Karpas-422 (cell line): ENCODE data around the gene CFAP126. TPM values are rescaled to one million over a fixed set of nuclear protein-coding genes. Genes with fewer than 3 reads are reported as not detected.
"Not testable (repeated sequence)": the region's sequence is repeated elsewhere in the genome, so short reads cannot be mapped to it uniquely, and the experiment has no call there.

Experiments
- DNase-seq: peaks from one replicate; pipeline ENCODE4 v3.0.0-alpha.2; 2015
- H2AFZ ChIP-seq: fragments of 200-600 bp; sonication (generic); 2 replicates; pipeline ENCODE4 v1.6.1; 2014; ENCODE audit warnings: antibody characterized with exemption, low read length, mixed read lengths
- H3K27ac ChIP-seq: fragments of 200-600 bp; sonication (generic); 2 replicates; pipeline ENCODE4 v1.5.1; 2014; ENCODE audit warnings: mild to moderate bottlenecking, low read length, moderate library complexity
- H3K27me3 ChIP-seq: fragments of 200-600 bp; sonication (generic); 2 replicates; pipeline ENCODE4 v1.6.1; 2014; ENCODE audit warnings: low read length, mixed read lengths
- H3K36me3 ChIP-seq: fragments of 200-600 bp; sonication (generic); 2 replicates; pipeline ENCODE4 v1.6.1; 2014; ENCODE audit warnings: low read length, mixed read lengths; ENCODE audit not compliant: insufficient read depth
- H3K4me1 ChIP-seq: fragments of 200-600 bp; sonication (generic); 2 replicates; pipeline ENCODE4 v1.6.1; 2014; ENCODE audit warnings: mild to moderate bottlenecking, low read length, mixed read lengths
- H3K4me2 ChIP-seq: fragments of 200-600 bp; sonication (generic); 2 replicates; pipeline ENCODE4 v1.6.1; 2014; ENCODE audit warnings: low read length, low read depth, mild to moderate bottlenecking; ENCODE audit not compliant: poor library complexity, severe bottlenecking
- H3K4me3 ChIP-seq: fragments of 200-600 bp; sonication (generic); 2 replicates; pipeline ENCODE4 v1.5.1; 2014; ENCODE audit warnings: mild to moderate bottlenecking, antibody characterized with exemption, low read length, mixed read lengths
- H3K79me2 ChIP-seq: fragments of 200-600 bp; sonication (generic); 2 replicates; pipeline ENCODE4 v1.6.1; 2014; ENCODE audit warnings: mild to moderate bottlenecking, low read length, mixed read lengths
- H3K9ac ChIP-seq: fragments of 200-600 bp; sonication (generic); 2 replicates; pipeline ENCODE4 v1.6.0; 2014; ENCODE audit warnings: low read length
- H3K9me2 ChIP-seq: fragments of 200-600 bp; sonication (generic), shearing (Covaris generic); replicated peaks from 2 replicates; pipeline ENCODE4 v1.6.0; 2014; ENCODE audit warnings: mild to moderate bottlenecking, low read length, moderate library complexity; ENCODE audit not compliant: insufficient read depth
- H3K9me3 ChIP-seq: fragments of 300-700, 200-600 bp; sonication (generic); 2 replicates; pipeline ENCODE4 v1.6.1; 2014; ENCODE audit warnings: low read length, mixed read lengths
- H4K20me1 ChIP-seq: fragments of 200-600 bp; sonication (generic); 2 replicates; pipeline ENCODE4 v1.6.1; 2014; ENCODE audit warnings: mild to moderate bottlenecking, antibody characterized with exemption, low read length, low read depth; ENCODE audit not compliant: insufficient read depth
- total RNA-seq: library from RNA; depleted of rRNA; stranded (reverse); fragments of >200 nt; shearing (Covaris generic); gene quantifications from 2 replicates; pipeline ENCODE4 v1.2.3, GENCODE V29; 2014; ENCODE audit warnings: low replicate concordance

The CFAP126 gene
- total RNA-seq, 1 experiment from 2014 or later: not detected

DNA sequence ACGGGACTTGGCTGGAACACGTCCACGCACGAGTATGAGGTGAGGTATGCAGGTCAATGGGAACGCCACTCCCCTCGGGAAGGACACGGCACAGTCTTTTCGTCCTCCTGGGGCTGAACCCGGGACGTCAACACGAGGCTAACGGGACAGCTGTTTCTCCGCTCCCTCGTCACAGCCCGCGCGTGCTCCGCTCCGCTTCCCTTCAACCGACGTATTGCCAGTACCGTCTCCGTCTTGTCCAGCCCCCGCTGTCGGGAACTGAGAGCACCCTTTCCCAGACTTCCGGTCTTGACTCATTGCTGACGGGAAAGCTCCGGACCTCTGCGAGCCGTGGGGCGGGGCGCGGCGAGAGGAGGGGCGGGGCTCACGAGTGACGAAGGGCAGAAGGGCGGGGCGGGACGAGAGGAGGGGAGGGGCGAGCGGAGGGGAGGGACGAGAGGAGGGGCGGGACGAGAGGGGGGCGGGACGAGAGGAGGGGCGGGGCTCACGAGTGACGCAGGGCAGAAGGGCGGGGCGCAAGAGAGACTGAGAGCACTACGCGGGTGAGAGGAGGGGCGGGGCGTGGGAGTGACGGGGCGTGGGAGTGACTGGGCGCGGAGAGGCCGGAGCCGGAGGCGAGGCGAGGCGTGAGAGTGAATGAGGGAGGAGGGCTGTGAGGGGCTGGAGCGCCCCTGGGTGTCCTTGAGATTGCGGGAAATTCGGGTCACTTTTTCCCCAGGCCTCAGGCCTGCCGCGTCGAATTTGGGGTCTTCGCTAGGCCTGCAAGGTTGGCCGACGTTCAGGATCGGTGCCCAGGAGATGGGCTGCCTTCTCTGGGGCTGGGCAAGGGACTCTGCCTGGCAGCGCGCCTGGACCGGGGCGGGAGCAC lies 22.2 kb upstream of the CFAP126 start:
- H3K27ac ChIP-seq: no peak overlapping the region
- peak overlapping the region; percentile 92 for H3K4me3 ChIP-seq
- no peaks in the 10 kb centered on the region for H4K20me1 ChIP-seq
- H2AFZ ChIP-seq: peak overlapping the region; percentile 96
- H3K27me3 ChIP-seq: no peaks in the 10 kb centered on the region
- H3K9me3 ChIP-seq: no peaks in the 10 kb centered on the region
- peak overlapping the region; percentile 90 for H3K9ac ChIP-seq
- H3K4me1 ChIP-seq: peaks cover 15% of the 10 kb centered on the region
- H3K36me3 ChIP-seq: no peaks in the 10 kb centered on the region
- peak overlapping the region; percentile 94 for H3K4me2 ChIP-seq
- DNase-seq: peak; percentile 96
- no peaks in the 10 kb centered on the region for H3K79me2 ChIP-seq
- H3K9me2 ChIP-seq: no peaks in the 10 kb centered on the region

DNA sequence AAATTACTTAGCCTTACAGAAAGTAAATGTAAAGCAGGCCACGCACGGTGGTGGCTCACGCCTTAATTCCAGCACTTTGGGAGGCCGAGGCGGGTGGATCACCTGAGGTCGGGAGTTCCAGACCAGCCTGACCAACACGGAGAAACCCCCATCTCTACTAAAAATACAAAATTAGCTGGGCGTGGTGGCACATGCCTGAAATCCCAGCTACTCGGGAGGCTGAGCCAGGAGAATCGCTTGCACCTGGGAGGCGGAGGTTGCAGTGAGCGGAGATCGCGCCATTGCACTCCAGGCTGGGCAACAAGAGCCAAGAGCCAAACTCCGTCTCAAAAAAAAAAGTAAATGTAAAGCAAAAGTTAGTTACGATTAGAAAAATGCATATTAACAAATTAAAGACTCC lies 21.5 kb upstream of the CFAP126 start:
- Histone ChIP-seq H2AFZ (peak overlapping the region; percentile 90), H3K4me1 (peaks cover 19% of the 10 kb centered on the region), H3K9ac (peak overlapping the region; percentile 76), H3K4me3 (peak overlapping the region; percentile 92), H3K4me2 (peak overlapping the region; percentile 94)
- DNase-seq, H3K27me3 ChIP-seq, H3K9me3 ChIP-seq, H4K20me1 ChIP-seq, H3K9me2 ChIP-seq, H3K79me2 ChIP-seq, H3K36me3 ChIP-seq, H3K27ac ChIP-seq: not testable (repeated sequence)

GRCh38 chr1:161388639-161389038 lies 21.0 kb upstream of the CFAP126 start:
- Histone ChIP-seq H3K9me2 (no peaks in the 10 kb centered on the region), H3K4me2 (no peak overlapping the region), H3K4me3 (no peak overlapping the region), H3K27ac (no peak overlapping the region), H3K79me2 (no peaks in the 10 kb centered on the region), H2AFZ (no peak overlapping the region), H3K9ac (no peak overlapping the region), H3K27me3 (no peaks in the 10 kb centered on the region), H4K20me1 (no peaks in the 10 kb centered on the region), H3K9me3 (no peaks in the 10 kb centered on the region), H3K4me1 (peaks cover 19% of the 10 kb centered on the region), H3K36me3 (no peaks in the 10 kb centered on the region)
- DNase-seq: no peak

DNA sequence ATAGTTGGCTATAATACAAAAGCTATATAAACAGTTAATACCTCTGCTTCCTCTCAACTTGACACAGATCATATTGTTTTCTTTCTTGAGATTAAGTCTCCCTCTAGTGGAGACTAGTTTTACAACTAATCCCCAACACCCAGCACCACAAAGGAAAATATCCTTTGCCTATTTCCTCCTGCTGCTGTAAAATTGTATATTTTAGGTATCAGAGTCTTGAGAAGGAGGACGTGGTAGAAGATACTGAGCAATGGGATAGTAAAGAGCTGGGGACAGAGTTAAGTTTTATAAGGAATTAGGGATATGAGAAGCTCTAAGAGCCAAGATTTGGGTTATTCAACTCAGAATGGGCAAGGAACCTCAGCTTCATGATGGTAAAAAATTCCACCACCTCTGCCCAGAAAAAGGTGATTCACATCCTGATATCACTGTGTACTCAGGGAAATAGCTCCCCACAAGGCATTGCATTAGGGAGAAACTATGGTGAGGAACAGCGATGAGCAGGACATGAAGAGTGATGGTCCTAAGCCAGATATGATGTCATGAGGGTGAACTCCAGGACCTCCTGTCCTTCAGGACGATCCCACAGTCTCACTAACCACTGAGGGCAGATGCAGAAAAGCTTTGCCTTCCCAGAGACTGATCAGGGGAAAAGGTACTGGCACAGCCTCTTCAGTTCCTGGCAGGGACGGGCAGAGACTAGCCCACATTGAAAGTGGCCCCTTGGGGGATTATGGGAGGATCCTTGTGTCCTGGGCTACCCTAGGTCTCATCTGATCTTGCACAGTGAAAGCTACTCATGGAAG lies 14.7 kb upstream of the CFAP126 start:
- Histone ChIP-seq H3K4me2 (no peak overlapping the region), H3K4me3 (no peak overlapping the region), H4K20me1 (no peaks in the 10 kb centered on the region), H3K9me2 (no peaks in the 10 kb centered on the region), H3K9ac (no peak overlapping the region), H3K36me3 (no peaks in the 10 kb centered on the region), H3K27me3 (no peaks in the 10 kb centered on the region), H3K9me3 (no peaks in the 10 kb centered on the region), H3K79me2 (no peaks in the 10 kb centered on the region), H2AFZ (no peak overlapping the region), H3K27ac (no peak overlapping the region), H3K4me1 (peaks cover 4% of the 10 kb centered on the region; the same call in 1 of the 2 replicates)
- DNase-seq: peak; percentile 83

DNA sequence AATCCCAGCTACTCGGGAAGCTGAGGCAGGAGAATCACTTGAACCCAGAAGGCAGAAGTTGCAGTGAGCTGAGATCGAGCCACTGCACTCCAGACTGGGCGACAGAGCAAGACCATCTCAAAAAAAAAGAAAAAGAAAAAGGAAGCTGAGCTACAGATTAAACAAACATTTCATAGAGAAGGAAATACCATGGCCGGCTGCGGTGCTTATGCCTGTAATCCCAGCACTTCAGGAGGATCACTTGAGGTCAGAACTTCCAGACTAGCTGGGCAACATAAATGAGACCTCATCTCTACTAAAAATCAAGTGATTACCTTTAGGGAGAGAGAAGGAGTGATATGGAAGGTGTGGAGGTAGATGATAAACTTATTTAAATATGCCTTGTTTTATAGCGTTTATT lies 14.0 kb upstream of the CFAP126 start:
- no peak for DNase-seq
- no peaks in the 10 kb centered on the region for H4K20me1 ChIP-seq
- no peaks in the 10 kb centered on the region for H3K9me3 ChIP-seq
- H3K9ac ChIP-seq: no peak overlapping the region
- no peak overlapping the region for H3K4me2 ChIP-seq
- H3K79me2 ChIP-seq: no peaks in the 10 kb centered on the region
- no peaks in the 10 kb centered on the region for H3K27me3 ChIP-seq
- H3K27ac ChIP-seq: no peak overlapping the region
- H3K9me2 ChIP-seq: no peaks in the 10 kb centered on the region
- H3K36me3 ChIP-seq: no peaks in the 10 kb centered on the region
- peaks cover 4% of the 10 kb centered on the region; the same call in 1 of the 2 replicates for H3K4me1 ChIP-seq
- H3K4me3 ChIP-seq: no peak overlapping the region
- H2AFZ ChIP-seq: no peak overlapping the region

DNA sequence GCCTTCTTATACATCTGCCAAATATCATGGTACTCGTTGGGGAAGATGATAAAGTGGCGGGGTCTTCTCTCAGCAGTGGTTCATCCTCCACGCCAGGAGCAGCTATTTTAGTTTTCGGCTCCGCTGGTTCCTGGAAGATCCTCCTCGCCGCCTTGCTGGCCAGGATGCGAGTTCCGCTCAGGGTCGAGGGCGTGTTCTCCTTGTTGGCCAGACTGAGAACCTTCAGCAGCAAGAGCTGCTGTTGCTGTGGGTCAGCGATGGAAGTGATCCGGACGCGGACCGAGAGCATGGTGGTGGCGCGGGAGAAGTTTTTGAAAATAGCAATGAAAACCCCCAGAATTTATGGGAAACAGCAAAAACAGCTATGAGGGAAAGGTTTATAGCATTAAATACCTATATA lies 11.4 kb upstream of the CFAP126 start:
- H3K27ac ChIP-seq: no peak overlapping the region
- no peak overlapping the region for H2AFZ ChIP-seq
- no peaks in the 10 kb centered on the region for H4K20me1 ChIP-seq
- no peaks in the 10 kb centered on the region for H3K9me2 ChIP-seq
- no peak for DNase-seq
- H3K4me2 ChIP-seq: no peak overlapping the region
- no peaks in the 10 kb centered on the region for H3K36me3 ChIP-seq
- no peaks in the 10 kb centered on the region for H3K9me3 ChIP-seq
- H3K4me3 ChIP-seq: no peak overlapping the region
- H3K27me3 ChIP-seq: no peaks in the 10 kb centered on the region
- no peaks in the 10 kb centered on the region for H3K4me1 ChIP-seq
- H3K79me2 ChIP-seq: no peaks in the 10 kb centered on the region
- no peak overlapping the region for H3K9ac ChIP-seq

DNA sequence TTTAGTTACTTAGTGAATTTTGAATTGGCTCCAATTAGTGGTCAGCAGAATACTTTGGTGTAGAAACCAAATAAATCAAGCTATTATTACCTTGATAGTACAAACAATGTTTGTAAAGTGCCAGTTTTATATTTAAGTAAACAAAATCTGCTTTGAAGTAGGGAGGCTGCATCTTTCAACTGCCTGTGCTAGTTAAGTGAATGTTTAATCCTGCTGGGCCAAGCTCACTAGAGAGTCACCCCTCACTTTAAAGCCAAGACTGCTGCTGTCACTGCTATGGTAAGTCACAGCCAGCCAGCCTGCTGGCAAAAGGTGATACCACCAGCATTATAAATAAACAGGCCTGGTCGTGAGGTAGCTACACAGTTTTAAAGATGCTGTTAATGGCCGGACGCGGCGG lies 10.3 kb upstream of the CFAP126 start:
- Histone ChIP-seq H3K79me2 (no peaks in the 10 kb centered on the region), H3K9me2 (no peaks in the 10 kb centered on the region), H3K9ac (no peak overlapping the region), H3K4me1 (0 out of 2 replicates have a peak, but pooled peaks cover 4% of the 10 kb centered on the region), H3K4me2 (no peak overlapping the region), H3K27me3 (no peaks in the 10 kb centered on the region), H3K36me3 (no peaks in the 10 kb centered on the region), H3K27ac (no peak overlapping the region), H4K20me1 (no peaks in the 10 kb centered on the region), H2AFZ (no peak overlapping the region), H3K9me3 (no peaks in the 10 kb centered on the region), H3K4me3 (no peak overlapping the region)
- no peak for DNase-seq

DNA sequence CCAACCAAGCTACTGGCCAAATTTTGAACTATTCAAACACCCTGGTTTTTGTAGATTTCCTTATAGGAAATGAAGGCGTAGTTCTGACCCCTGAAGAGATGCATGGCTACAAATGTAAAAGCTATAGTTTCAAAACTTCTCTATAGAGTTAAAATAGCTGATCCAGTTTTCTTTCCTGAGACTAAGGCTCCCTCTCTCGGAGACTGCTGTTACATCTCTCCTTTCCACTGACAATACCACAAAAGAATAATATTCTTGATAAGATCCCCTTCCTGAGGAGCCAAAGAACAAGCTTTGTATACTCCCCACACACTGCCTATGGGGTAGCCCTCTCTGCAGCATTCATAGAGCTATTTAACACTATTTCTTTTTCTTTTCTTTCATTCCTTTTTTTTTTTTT lies 6.7 kb upstream of the CFAP126 start:
- no peaks in the 10 kb centered on the region for H3K79me2 ChIP-seq
- 0 out of 2 replicates have a peak, but pooled peaks cover 4% of the 10 kb centered on the region for H3K4me1 ChIP-seq
- no peak overlapping the region for H3K4me2 ChIP-seq
- H2AFZ ChIP-seq: no peak overlapping the region
- H3K9ac ChIP-seq: no peak overlapping the region
- DNase-seq: peak; percentile 67
- H3K9me3 ChIP-seq: no peaks in the 10 kb centered on the region
- no peaks in the 10 kb centered on the region for H4K20me1 ChIP-seq
- H3K4me3 ChIP-seq: no peak overlapping the region
- no peaks in the 10 kb centered on the region for H3K9me2 ChIP-seq
- H3K27me3 ChIP-seq: no peaks in the 10 kb centered on the region
- no peak overlapping the region for H3K27ac ChIP-seq
- H3K36me3 ChIP-seq: no peaks in the 10 kb centered on the region
